SIG-M5 treated with dmso at 0.1 percent for 504 hours (cell line): ENCODE results near the gene AXIN1.
"Not testable (repeated sequence)": the region's sequence is repeated elsewhere in the genome, so short reads cannot be mapped to it uniquely, and the experiment has no call there.

ENCODE experiments used
- DNase-seq: peaks from one replicate; lab custom pipeline; 2025; ENCODE audit not compliant: unreplicated experiment; lab: John Stamatoyannopoulos, UW

Gene AXIN1

GRCh38 chr16:352547-353403, at the start of gene AXIN1:
Gene AXIN1 (minus strand): TSS chr16:352723. CDS start chr16:347025, 5,698 bp downstream.
- peak; percentile 94 for DNase-seq

- peak; percentile 78 for DNase-seq
These were observed 49.2 kb upstream of the AXIN1 start, which contains the start of gene DECR2 for GRCh38 chr16:401468-402348. Gene DECR2 (plus strand): TSS chr16:401885. CDS start chr16:401964, 79 bp downstream.

- no peak for DNase-seq
These were observed 47.6 kb upstream of the AXIN1 start for GRCh38 chr16:400061-400591.

GRCh38 chr16:399340-400019, 47.0 kb upstream of the AXIN1 start:
- DNase-seq: no peak

GRCh38 chr16:398561-399339, 46.2 kb upstream of the AXIN1 start:
- DNase-seq: no peak

- DNase-seq: peak; percentile 70
These were observed 45.3 kb upstream of the AXIN1 start for GRCh38 chr16:397736-398332.

- DNase-seq: peak; percentile 23
These were observed 44.7 kb upstream of the AXIN1 start, which contains the start of gene NME4 for GRCh38 chr16:397135-397661. Gene NME4 (plus strand): TSS chr16:397199. CDS start chr16:397223, 24 bp downstream.

GRCh38 chr16:396605-397004, 44.1 kb upstream of the AXIN1 start:
- peak; percentile 52 for DNase-seq

- DNase-seq: no peak
These were observed 43.7 kb upstream of the AXIN1 start for GRCh38 chr16:396199-396598.

GRCh38 chr16:392450-393030, 40.0 kb upstream of the AXIN1 start:
- DNase-seq: peak; percentile 79

GRCh38 chr16:391885-392335, 39.4 kb upstream of the AXIN1 start:
- peak; percentile 46 for DNase-seq

GRCh38 chr16:389352-389751, 36.8 kb upstream of the AXIN1 start:
- no peak for DNase-seq

GRCh38 chr16:387761-388666, 35.5 kb upstream of the AXIN1 start:
- not testable (repeated sequence) for DNase-seq

- no peak for DNase-seq
These were observed 34.2 kb upstream of the AXIN1 start for GRCh38 chr16:386641-387156.

GRCh38 chr16:383326-384051, 31.0 kb upstream of the AXIN1 start:
- DNase-seq: no peak

- DNase-seq: peak; percentile 41
These were observed 29.5 kb upstream of the AXIN1 start, which contains the start of gene PGAP6 for GRCh38 chr16:381789-382717. Gene PGAP6 (minus strand): TSS chr16:381978. CDS start chr16:381821, 157 bp downstream.
